ENCODE data around the gene GRAPL.
"Not testable (repeated sequence)": the region's sequence is repeated elsewhere in the genome, so short reads cannot be mapped to it uniquely, and the experiment has no call there.

- not testable (repeated sequence) for TF ChIP-seq REST (IDR thresholded peaks at IDR 0.05; ENCODE audit: insufficient replicate concordance, low read depth); GABPA (IDR thresholded peaks at IDR 0.05; ENCODE audit: low read depth)
- TF ChIP-seq, protein P1, sequence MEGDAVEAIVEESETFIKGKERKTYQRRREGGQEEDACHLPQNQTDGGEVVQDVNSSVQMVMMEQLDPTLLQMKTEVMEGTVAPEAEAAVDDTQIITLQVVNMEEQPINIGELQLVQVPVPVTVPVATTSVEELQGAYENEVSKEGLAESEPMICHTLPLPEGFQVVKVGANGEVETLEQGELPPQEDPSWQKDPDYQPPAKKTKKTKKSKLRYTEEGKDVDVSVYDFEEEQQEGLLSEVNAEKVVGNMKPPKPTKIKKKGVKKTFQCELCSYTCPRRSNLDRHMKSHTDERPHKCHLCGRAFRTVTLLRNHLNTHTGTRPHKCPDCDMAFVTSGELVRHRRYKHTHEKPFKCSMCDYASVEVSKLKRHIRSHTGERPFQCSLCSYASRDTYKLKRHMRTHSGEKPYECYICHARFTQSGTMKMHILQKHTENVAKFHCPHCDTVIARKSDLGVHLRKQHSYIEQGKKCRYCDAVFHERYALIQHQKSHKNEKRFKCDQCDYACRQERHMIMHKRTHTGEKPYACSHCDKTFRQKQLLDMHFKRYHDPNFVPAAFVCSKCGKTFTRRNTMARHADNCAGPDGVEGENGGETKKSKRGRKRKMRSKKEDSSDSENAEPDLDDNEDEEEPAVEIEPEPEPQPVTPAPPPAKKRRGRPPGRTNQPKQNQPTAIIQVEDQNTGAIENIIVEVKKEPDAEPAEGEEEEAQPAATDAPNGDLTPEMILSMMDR (IDR thresholded peaks at IDR 0.05; ENCODE audit: insufficient read depth, low read length): not testable (repeated sequence)
Measured at GRCh38 chr17:19127148-19127980, at the start of gene GRAPL.
